ENCODE results near the gene IRF1. TPM values are rescaled to one million over a fixed set of nuclear protein-coding genes. Genes with fewer than 3 reads are reported as not detected.

The IRF1 gene
- total and polyA plus RNA-seq, 2 of the 8 experiments (the other 6 are each of a cell fraction or from before 2014, with no cell fraction given), result 4.0 to 8.5 TPM

DNA sequence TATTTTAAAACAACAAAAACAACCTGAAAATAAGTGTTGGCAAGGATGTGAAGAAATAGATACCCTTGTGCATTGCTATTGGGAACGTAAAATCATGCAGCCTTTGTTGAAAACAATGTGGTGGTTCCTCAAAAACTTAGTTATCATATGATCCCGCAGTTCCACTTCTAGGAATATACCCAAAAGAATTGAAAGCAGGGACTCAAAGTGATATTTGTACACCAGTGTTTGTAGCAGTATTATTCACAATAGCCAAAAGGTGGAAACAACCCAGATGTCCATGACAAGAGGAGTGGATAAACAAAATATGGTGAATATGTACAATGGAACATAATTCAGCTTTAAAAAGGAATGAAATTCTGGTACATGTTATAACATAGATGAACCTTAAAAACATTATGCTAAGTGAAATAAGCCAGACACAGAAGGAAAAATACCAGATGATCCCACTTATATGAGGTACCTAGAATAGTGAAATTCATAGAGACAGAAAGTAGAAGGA, 29.0 kb downstream of the IRF1 start (continued):
- TF ChIP-seq NRF1 (IDR thresholded peaks at IDR 0.05; ENCODE audit: low read depth, low read length) (no peak), TAF7 (optimal IDR thresholded peaks at IDR 0.05; ENCODE audit: borderline replicate concordance, low read depth, low read length) (no peak), CEBPB (IDR thresholded peaks at IDR 0.05; ENCODE audit: low read depth, low read length) (no peak)

Data from H1 (cell line).